Adrenal gland (tissue), 5 donors: ENCODE results near the gene ASS1.
A peak's percentile ranks its signal among the peaks of the same experiment; 100 is the strongest.

Experiments
- CTCF ChIP-seq, 6 experiments: fragments of 450-650 bp in 4 of 6; fragments of 200-600 bp in 2 of 6; sonication (generic) in 1 of 6; IDR thresholded peaks; 1 replicate in 5 of 6; 2 replicates in 1 of 6; pipeline versions ENCODE4 v1.5.1 to v1.8.0; 2016 to 2021; ENCODE audit warnings: antibody characterized with exemption in 6 of 6, mild to moderate bottlenecking in 2 of 6, moderate library complexity in 1 of 6
- POLR2A ChIP-seq, 2 donors: fragments of 450-650 bp; IDR thresholded peaks; one replicate each; pipeline ENCODE4 v1.6.1; 2017; ENCODE audit warnings: antibody characterized with exemption in 2 of 2, mild to moderate bottlenecking in 2 of 2, moderate library complexity in 1 of 2
- donor health status: DM: no; HTN: no; CAD: no.

GRCh38 chr9:130444565-130445221 is at the start of gene ASS1:
- TF ChIP-seq CTCF (IDR thresholded peaks at IDR 0.05) (no peak), POLR2A (IDR thresholded peaks at IDR 0.05) (peak; percentile 67 to 81)
